ENCODE measurements around the gene SDK2. TPM values are rescaled to one million over a fixed set of nuclear protein-coding genes. Genes with fewer than 3 reads are reported as not detected.

The SDK2 gene
- total and polyA plus RNA-seq, 3 experiments from 2014 or later = 0.35 to 0.54 (median 0.44) TPM

DNA sequence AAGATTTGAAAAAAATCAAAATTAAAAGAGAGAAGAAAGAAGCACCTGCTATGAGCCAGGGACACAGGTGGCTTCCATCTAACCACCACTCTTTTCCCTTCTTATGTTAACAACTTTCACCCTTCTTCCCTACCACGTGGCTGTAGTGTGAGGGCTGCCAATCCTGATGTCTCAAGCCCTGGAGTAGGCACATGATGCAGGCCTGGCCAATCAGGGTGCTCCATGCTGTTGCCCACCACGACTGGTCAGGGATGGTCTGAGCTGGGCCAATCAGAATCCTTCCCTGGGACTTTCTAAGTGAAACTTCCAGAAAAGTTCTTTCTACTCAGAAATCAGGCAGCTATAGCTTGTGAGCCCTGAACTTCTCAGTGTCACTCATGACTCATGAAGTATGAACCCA lies 140.7 kb downstream of the SDK2 start:
- Mint-ChIP-seq H3K4me1 (no peaks in the 10 kb centered on the region), H3K27ac (no peak overlapping the region), H3K9me3 (no peaks in the 10 kb centered on the region), H3K27me3 (peaks cover 2 to 12% of the 10 kb centered on the region in 2 donors), H3K36me3 (peaks cover 0 to 2% (median 0%) of the 10 kb centered on the region in 3 donors), H3K4me3 (no peak overlapping the region)
- no peak for DNase-seq
- H3K4me3 ChIP-seq (ENCODE audit: low read length) = no peak overlapping the region
- H3K36me3 ChIP-seq (ENCODE audit: insufficient read depth, low read length) = no peaks in the 10 kb centered on the region
- H3K27ac ChIP-seq (ENCODE audit: low read depth, low read length) = no peak overlapping the region
- H3K4me1 ChIP-seq (ENCODE audit: insufficient read depth, low read length) = no peaks in the 10 kb centered on the region
- CTCF ChIA-PET = no interaction called here
- POLR2A ChIA-PET = no interaction called here
- H3K9me3 ChIP-seq (ENCODE audit: low read length) = no peaks in the 10 kb centered on the region
- H3K27me3 ChIP-seq (ENCODE audit: insufficient read depth, low read length, poor library complexity, severe bottlenecking) = no peaks in the 10 kb centered on the region

GRCh38 chr17:73500414-73500999 lies 143.7 kb downstream of the SDK2 start:
- no peaks in the 10 kb centered on the region for H3K36me3 ChIP-seq (ENCODE audit: insufficient read depth, low read length)
- no peaks in the 10 kb centered on the region for H3K4me1 Mint-ChIP-seq
- no peaks in the 10 kb centered on the region for H3K9me3 ChIP-seq (ENCODE audit: low read length)
- CTCF ChIA-PET = no interaction called here
- peaks cover 5 to 19% of the 10 kb centered on the region in 2 donors for H3K27me3 Mint-ChIP-seq
- no peak overlapping the region for H3K4me3 Mint-ChIP-seq
- no peaks in the 10 kb centered on the region for H3K27me3 ChIP-seq (ENCODE audit: insufficient read depth, low read length, poor library complexity, severe bottlenecking)
- H3K27ac ChIP-seq (ENCODE audit: low read depth, low read length) = no peak overlapping the region
- no peaks in the 10 kb centered on the region for H3K4me1 ChIP-seq (ENCODE audit: insufficient read depth, low read length)
- H3K36me3 Mint-ChIP-seq = peaks cover 0 to 2% (median 0%) of the 10 kb centered on the region in 3 donors
- no peak overlapping the region for H3K4me3 ChIP-seq (ENCODE audit: low read length)
- DNase-seq = no peak
- no peaks in the 10 kb centered on the region for H3K9me3 Mint-ChIP-seq
- POLR2A ChIA-PET = no interaction called here
- no peak overlapping the region for H3K27ac Mint-ChIP-seq

DNA sequence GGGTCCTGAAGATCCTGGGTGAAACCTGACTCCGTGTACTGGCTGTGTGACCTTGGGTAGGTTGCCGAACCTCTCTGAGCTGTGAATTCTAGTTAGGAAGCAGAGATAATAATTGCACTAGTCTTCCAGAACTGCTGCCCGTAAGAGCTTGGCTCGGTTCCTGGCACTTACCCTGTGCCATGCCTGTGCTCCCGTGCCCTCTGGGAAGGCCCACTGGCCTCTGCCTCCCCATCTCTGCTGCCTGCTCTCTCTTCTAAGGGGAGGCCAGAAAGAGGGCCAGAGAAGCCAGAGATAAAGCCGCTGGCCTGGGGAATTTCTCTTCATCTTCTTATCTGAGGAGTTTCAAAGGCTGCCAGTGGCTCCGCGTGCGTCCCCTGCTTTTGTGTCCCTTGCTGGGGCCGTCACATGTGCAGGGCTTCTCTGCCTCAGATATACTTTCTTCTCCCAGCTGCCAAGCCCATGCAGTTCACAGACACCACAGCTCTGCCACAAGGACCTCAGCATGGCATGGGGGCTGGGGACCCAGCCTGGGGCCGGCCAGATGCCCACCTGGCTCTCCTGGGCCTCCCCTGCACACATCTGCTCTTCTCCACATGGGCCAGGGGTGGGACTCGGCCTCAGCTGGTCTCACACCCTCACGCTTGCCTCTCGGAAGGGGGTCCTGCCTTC lies 145.2 kb downstream of the SDK2 start:
- Mint-ChIP-seq H3K27me3 (peaks cover 5 to 19% of the 10 kb centered on the region in 2 donors), H3K4me1 (no peaks in the 10 kb centered on the region), H3K9me3 (no peaks in the 10 kb centered on the region), H3K4me3 (no peak overlapping the region), H3K36me3 (peaks cover 0 to 2% (median 0%) of the 10 kb centered on the region in 3 donors), H3K27ac (no peak overlapping the region)
- H3K36me3 ChIP-seq (ENCODE audit: insufficient read depth, low read length) = no peaks in the 10 kb centered on the region
- DNase-seq = no peak
- H3K27ac ChIP-seq (ENCODE audit: low read depth, low read length) = no peak overlapping the region
- CTCF ChIA-PET = no interaction called here
- POLR2A ChIA-PET = no interaction called here
- H3K9me3 ChIP-seq (ENCODE audit: low read length) = no peaks in the 10 kb centered on the region
- no peaks in the 10 kb centered on the region for H3K27me3 ChIP-seq (ENCODE audit: insufficient read depth, low read length, poor library complexity, severe bottlenecking)
- no peak overlapping the region for H3K4me3 ChIP-seq (ENCODE audit: low read length)
- no peaks in the 10 kb centered on the region for H3K4me1 ChIP-seq (ENCODE audit: insufficient read depth, low read length)

DNA sequence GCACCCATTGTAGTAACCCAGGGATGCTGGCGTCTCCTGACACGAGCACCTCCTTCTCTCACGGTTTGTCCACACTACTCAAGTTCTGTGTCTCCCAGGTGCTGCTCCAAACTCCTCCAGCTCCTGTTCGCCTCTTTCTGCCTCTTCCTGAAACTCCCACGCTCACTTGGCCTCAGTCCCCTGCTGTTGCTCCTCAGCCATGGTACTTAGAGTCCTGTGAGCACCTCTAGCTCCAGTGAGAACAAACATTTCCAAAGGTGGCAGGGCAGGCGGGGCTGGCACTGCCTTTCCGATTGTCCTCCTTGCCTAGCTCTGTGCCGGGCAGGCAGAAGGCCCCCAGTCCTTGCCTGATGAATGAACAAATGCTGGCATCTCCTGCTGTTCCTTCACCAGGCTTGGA lies 146.1 kb downstream of the SDK2 start:
- CTCF ChIA-PET = no interaction called here
- no peaks in the 10 kb centered on the region for H3K4me1 ChIP-seq (ENCODE audit: insufficient read depth, low read length)
- no peak overlapping the region for H3K4me3 Mint-ChIP-seq
- H3K36me3 Mint-ChIP-seq = peaks cover 0 to 2% (median 0%) of the 10 kb centered on the region in 3 donors
- H3K9me3 Mint-ChIP-seq = no peaks in the 10 kb centered on the region
- H3K27ac Mint-ChIP-seq = no peak overlapping the region
- no peaks in the 10 kb centered on the region for H3K9me3 ChIP-seq (ENCODE audit: low read length)
- POLR2A ChIA-PET = no interaction called here
- no peak for DNase-seq
- no peak overlapping the region for H3K4me3 ChIP-seq (ENCODE audit: low read length)
- no peaks in the 10 kb centered on the region for H3K27me3 ChIP-seq (ENCODE audit: insufficient read depth, low read length, poor library complexity, severe bottlenecking)
- no peaks in the 10 kb centered on the region for H3K4me1 Mint-ChIP-seq
- H3K27ac ChIP-seq (ENCODE audit: low read depth, low read length) = no peak overlapping the region
- no peaks in the 10 kb centered on the region for H3K36me3 ChIP-seq (ENCODE audit: insufficient read depth, low read length)
- H3K27me3 Mint-ChIP-seq = peaks cover 7 to 16% of the 10 kb centered on the region in 2 donors

GRCh38 chr17:73497721-73498120 lies 146.5 kb downstream of the SDK2 start:
- no peaks in the 10 kb centered on the region for H3K27me3 ChIP-seq (ENCODE audit: insufficient read depth, low read length, poor library complexity, severe bottlenecking)
- no peaks in the 10 kb centered on the region for H3K9me3 ChIP-seq (ENCODE audit: low read length)
- Mint-ChIP-seq H3K36me3 (peaks cover 0 to 2% (median 0%) of the 10 kb centered on the region in 3 donors), H3K27me3 (peaks cover 7 to 16% of the 10 kb centered on the region in 2 donors), H3K4me1 (no peaks in the 10 kb centered on the region), H3K9me3 (no peaks in the 10 kb centered on the region), H3K4me3 (no peak overlapping the region), H3K27ac (no peak overlapping the region)
- no peaks in the 10 kb centered on the region for H3K4me1 ChIP-seq (ENCODE audit: insufficient read depth, low read length)
- H3K36me3 ChIP-seq (ENCODE audit: insufficient read depth, low read length) = no peaks in the 10 kb centered on the region
- H3K4me3 ChIP-seq (ENCODE audit: low read length) = no peak overlapping the region
- no peak for DNase-seq
- CTCF ChIA-PET = no interaction called here
- POLR2A ChIA-PET = no interaction called here
- no peak overlapping the region for H3K27ac ChIP-seq (ENCODE audit: low read depth, low read length)

DNA sequence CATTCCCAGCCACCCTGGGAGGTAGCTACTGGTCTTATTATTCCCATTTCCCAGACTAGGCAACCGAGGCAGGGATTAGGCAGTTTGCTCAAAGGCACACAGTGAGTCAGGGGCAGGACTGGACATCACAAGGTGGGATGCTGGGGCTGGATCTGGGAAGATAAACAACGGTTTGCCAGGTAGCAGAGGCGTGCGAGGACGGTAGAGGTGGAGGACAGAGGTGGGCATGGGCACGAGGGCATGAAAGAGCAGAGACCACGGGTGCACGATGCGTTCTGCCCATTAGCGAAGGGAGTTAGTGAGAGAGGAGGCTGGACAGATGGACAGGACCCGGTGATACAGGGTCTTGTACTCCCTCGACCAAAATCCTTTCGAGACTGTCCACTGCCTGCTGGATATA lies 148.0 kb downstream of the SDK2 start:
- POLR2A ChIA-PET = no interaction called here
- Histone ChIP-seq H3K36me3 (ENCODE audit: insufficient read depth, low read length) (no peaks in the 10 kb centered on the region), H3K27ac (ENCODE audit: low read depth, low read length) (no peak overlapping the region), H3K4me1 (ENCODE audit: insufficient read depth, low read length) (no peaks in the 10 kb centered on the region), H3K9me3 (ENCODE audit: low read length) (no peaks in the 10 kb centered on the region), H3K27me3 (ENCODE audit: insufficient read depth, low read length, poor library complexity, severe bottlenecking) (no peaks in the 10 kb centered on the region), H3K4me3 (ENCODE audit: low read length) (no peak overlapping the region)
- Mint-ChIP-seq H3K9me3 (no peaks in the 10 kb centered on the region), H3K4me1 (no peaks in the 10 kb centered on the region), H3K27me3 (peaks cover 10 to 11% of the 10 kb centered on the region in 2 donors), H3K4me3 (no peak overlapping the region), H3K27ac (no peak overlapping the region), H3K36me3 (peaks cover 0 to 2% (median 0%) of the 10 kb centered on the region in 3 donors)
- no peak for DNase-seq
- CTCF ChIA-PET = no interaction called here

- Mint-ChIP-seq H3K9me3 (no peaks in the 10 kb centered on the region), H3K27me3 (peaks cover 7 to 10% of the 10 kb centered on the region in 2 donors), H3K4me3 (no peak overlapping the region), H3K4me1 (no peaks in the 10 kb centered on the region), H3K27ac (no peak overlapping the region), H3K36me3 (peaks cover 0 to 2% (median 0%) of the 10 kb centered on the region in 3 donors)
- no peak for DNase-seq
- Histone ChIP-seq H3K27me3 (ENCODE audit: insufficient read depth, low read length, poor library complexity, severe bottlenecking) (no peaks in the 10 kb centered on the region), H3K36me3 (ENCODE audit: insufficient read depth, low read length) (no peaks in the 10 kb centered on the region), H3K27ac (ENCODE audit: low read depth, low read length) (no peak overlapping the region), H3K9me3 (ENCODE audit: low read length) (no peaks in the 10 kb centered on the region), H3K4me1 (ENCODE audit: insufficient read depth, low read length) (no peaks in the 10 kb centered on the region), H3K4me3 (ENCODE audit: low read length) (no peak overlapping the region)
- POLR2A ChIA-PET = no interaction called here
- CTCF ChIA-PET = interaction anchor here (0.9 kb wide), 1 partner anchor 92 kb away, joined by 3 read pairs; no protein-coding TSS in a partner anchor
These were observed 148.6 kb downstream of the SDK2 start for GRCh38 chr17:73495641-73496040.

DNA sequence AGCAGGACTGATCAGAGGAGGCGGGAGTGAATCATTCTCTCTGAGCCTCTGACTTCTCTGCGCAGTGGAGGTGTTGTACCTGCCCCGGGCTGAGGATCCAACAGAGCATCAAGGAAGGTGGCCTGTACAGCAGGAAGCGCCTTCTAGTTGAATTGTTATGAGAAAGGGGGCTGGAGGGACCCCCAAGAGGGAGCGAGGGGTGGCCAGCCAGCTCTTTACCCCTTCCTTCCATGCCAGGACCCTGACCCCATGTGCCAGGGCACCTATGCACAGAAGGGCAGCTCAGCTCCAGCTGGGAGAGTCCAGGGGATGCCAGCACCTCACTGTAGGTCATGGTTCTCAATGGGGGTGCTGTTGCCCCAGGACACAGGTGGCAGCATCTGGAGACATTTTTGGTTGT lies 149.3 kb downstream of the SDK2 start:
- Histone ChIP-seq H3K9me3 (ENCODE audit: low read length) (no peaks in the 10 kb centered on the region), H3K4me1 (ENCODE audit: insufficient read depth, low read length) (no peaks in the 10 kb centered on the region), H3K36me3 (ENCODE audit: insufficient read depth, low read length) (no peaks in the 10 kb centered on the region), H3K4me3 (ENCODE audit: low read length) (no peak overlapping the region), H3K27ac (ENCODE audit: low read depth, low read length) (no peak overlapping the region), H3K27me3 (ENCODE audit: insufficient read depth, low read length, poor library complexity, severe bottlenecking) (no peaks in the 10 kb centered on the region)
- DNase-seq = no peak
- Mint-ChIP-seq H3K4me1 (no peaks in the 10 kb centered on the region), H3K9me3 (no peaks in the 10 kb centered on the region), H3K36me3 (no peaks in the 10 kb centered on the region), H3K4me3 (no peak overlapping the region), H3K27me3 (peaks cover 7 to 10% of the 10 kb centered on the region in 2 donors), H3K27ac (no peak overlapping the region)
- ChIA-PET POLR2A (no interaction called here), CTCF (interaction anchor here (0.9 kb wide), 1 partner anchor 92 kb away, joined by 3 read pairs; no protein-coding TSS in a partner anchor)

Measured in CD8-positive, alpha-beta memory T cell (primary cell).